GM19238 (cell line): Measurements from ENCODE around the gene POPDC2.

Source experiments
- DNase-seq: peaks from one replicate; pipeline ENCODE4 v3.0.0; 2011; ENCODE audit warnings: low spot score; ENCODE audit not compliant: insufficient read length

POPDC2 gene

GRCh38 chr3:119639494-119640350, 20.7 kb downstream of the POPDC2 start:
- no peak for DNase-seq

- no peak for DNase-seq
Measured at GRCh38 chr3:119637679-119638477, 22.5 kb downstream of the POPDC2 start.

GRCh38 chr3:119636891-119637611, 23.3 kb downstream of the POPDC2 start:
- DNase-seq, result no peak

- no peak for DNase-seq
Measured at GRCh38 chr3:119636249-119636648, 24.1 kb downstream of the POPDC2 start.

- DNase-seq, result no peak
Measured at GRCh38 chr3:119635719-119636118, 24.7 kb downstream of the POPDC2 start.

GRCh38 chr3:119632829-119633228, 27.6 kb downstream of the POPDC2 start:
- no peak for DNase-seq

GRCh38 chr3:119632216-119632615, 28.2 kb downstream of the POPDC2 start:
- no peak for DNase-seq

- DNase-seq, result no peak
Measured at GRCh38 chr3:119631516-119631915, 28.9 kb downstream of the POPDC2 start.

GRCh38 chr3:119630880-119631329, 29.5 kb downstream of the POPDC2 start:
- DNase-seq, result no peak

- no peak for DNase-seq
Measured at GRCh38 chr3:119630128-119630879, 30.1 kb downstream of the POPDC2 start.

GRCh38 chr3:119628816-119629445, 31.5 kb downstream of the POPDC2 start:
- no peak for DNase-seq

GRCh38 chr3:119628390-119628789, 32.0 kb downstream of the POPDC2 start:
- no peak for DNase-seq

GRCh38 chr3:119627461-119627860, 32.9 kb downstream of the POPDC2 start:
- DNase-seq, result no peak

- DNase-seq, result no peak
Measured at GRCh38 chr3:119626196-119626595, 34.2 kb downstream of the POPDC2 start.

- DNase-seq, result no peak
Measured at GRCh38 chr3:119625451-119626153, 34.8 kb downstream of the POPDC2 start.

- DNase-seq, result no peak
Measured at GRCh38 chr3:119624002-119624720, 36.2 kb downstream of the POPDC2 start.

- no peak for DNase-seq
Measured at GRCh38 chr3:119620899-119621298, 39.5 kb downstream of the POPDC2 start.

- DNase-seq, result no peak
Measured at GRCh38 chr3:119619094-119619493, 41.3 kb downstream of the POPDC2 start.

GRCh38 chr3:119616056-119616455, 44.3 kb downstream of the POPDC2 start:
- no peak for DNase-seq
